GM12891 (cell line): Measurements from ENCODE around the gene PXT1.

Source experiments
- DNase-seq: peaks from one replicate; pipeline ENCODE4 v3.0.0; 2011; ENCODE audit warnings: low spot score; ENCODE audit not compliant: insufficient read length
- FAIRE-seq: peaks from 2 replicates; lab custom pipeline; 2011; peaks lifted over from hg19 to GRCh38; lab: Jason Lieb, UNC
- PAX5 ChIP-seq: IDR thresholded peaks from 2 replicates; pipeline ENCODE4 v1.6.1; 2011; ENCODE audit warnings: low read length, moderate library complexity, mild to moderate bottlenecking; ENCODE audit not compliant: insufficient read depth, severe bottlenecking
- POLR2A ChIP-seq: IDR thresholded peaks from 2 replicates; pipeline ENCODE4 v1.6.1; 2011; ENCODE audit warnings: low read depth, low read length, control low read depth
- POLR2AphosphoS5 ChIP-seq: IDR thresholded peaks from 2 replicates; pipeline ENCODE4 v1.6.1; 2011; ENCODE audit warnings: low read depth, low read length, control low read depth
- POU2F2 ChIP-seq: IDR thresholded peaks from 2 replicates; pipeline ENCODE4 v1.6.1; 2011; ENCODE audit warnings: low read depth, mild to moderate bottlenecking, control low read depth, low read length, moderate library complexity
- SPI1 ChIP-seq: IDR thresholded peaks from 2 replicates; pipeline ENCODE4 v1.6.1; 2011; ENCODE audit warnings: low read depth, low read length, control low read depth
- TAF1 ChIP-seq: IDR thresholded peaks from 2 replicates; pipeline ENCODE4 v1.6.1; 2011; ENCODE audit warnings: low read depth, low read length, control low read depth

Gene PXT1

GRCh38 chr6:36445621-36446020 is 3.0 kb upstream of the PXT1 start:
- FAIRE-seq: no peak
- no peak for TF ChIP-seq PAX5
- TF ChIP-seq POLR2AphosphoS5: no peak
- TF ChIP-seq TAF1: no peak
- no peak for TF ChIP-seq SPI1
- TF ChIP-seq POU2F2: no peak
- TF ChIP-seq POLR2A: no peak
- DNase-seq: no peak

GRCh38 chr6:36444470-36444869 is 1.8 kb upstream of the PXT1 start:
- no peak for TF ChIP-seq POLR2A
- TF ChIP-seq POU2F2: no peak
- no peak for TF ChIP-seq SPI1
- TF ChIP-seq PAX5: no peak
- no peak for TF ChIP-seq TAF1
- TF ChIP-seq POLR2AphosphoS5: no peak
- DNase-seq: no peak
- no peak for FAIRE-seq

- TF ChIP-seq POLR2A (no peak), TAF1 (no peak), PAX5 (no peak), SPI1 (0 out of 2 replicates have a peak, but pooled peaks have one; percentile 37), POU2F2 (no peak), POLR2AphosphoS5 (no peak)
- peak; percentile 15 for DNase-seq
- FAIRE-seq: peak; percentile 33
Measured at GRCh38 chr6:36443471-36444428, 1.1 kb upstream of the PXT1 start.

- no peak for TF ChIP-seq POLR2A
- DNase-seq: no peak
- FAIRE-seq: no peak
Measured at GRCh38 chr6:36442103-36442670, 467 bp downstream of the PXT1 start.

GRCh38 chr6:36441307-36441894 is 1.3 kb downstream of the PXT1 start:
- TF ChIP-seq PAX5 (no peak), SPI1 (peak; percentile 51; the same call in 1 of the 2 replicates), TAF1 (peak; percentile 43; the same call in 1 of the 2 replicates), POU2F2 (no peak), POLR2A (0 out of 2 replicates have a peak, but pooled peaks have one; percentile 34), POLR2AphosphoS5 (no peak)
- peak; percentile 55 for DNase-seq
- FAIRE-seq: peak; percentile 94

GRCh38 chr6:36436466-36436865 is 6.2 kb downstream of the PXT1 start:
- DNase-seq (no peak), FAIRE-seq (peak; percentile 69)
- no peak for TF ChIP-seq TAF1
- no peak for TF ChIP-seq PAX5
- TF ChIP-seq POLR2AphosphoS5: no peak
- TF ChIP-seq SPI1: no peak
- TF ChIP-seq POU2F2: no peak
- no peak for TF ChIP-seq POLR2A

GRCh38 chr6:36432151-36432671 is 10.4 kb downstream of the PXT1 start:
- TF ChIP-seq POLR2AphosphoS5 (no peak), POU2F2 (no peak), SPI1 (0 out of 2 replicates have a peak, but pooled peaks have one; percentile 20)
- no peak for FAIRE-seq
- DNase-seq: no peak

GRCh38 chr6:36431197-36431596 is 11.5 kb downstream of the PXT1 start:
- no peak for FAIRE-seq
- TF ChIP-seq TAF1 (no peak), POU2F2 (no peak), PAX5 (no peak), POLR2A (no peak), POLR2AphosphoS5 (no peak), SPI1 (no peak)
- no peak for DNase-seq

GRCh38 chr6:36430351-36430750 is 12.3 kb downstream of the PXT1 start:
- DNase-seq (no peak), FAIRE-seq (no peak)
- TF ChIP-seq PAX5 (no peak), POLR2AphosphoS5 (no peak)

GRCh38 chr6:36428911-36429310 is 13.7 kb downstream of the PXT1 start:
- no peak for FAIRE-seq
- TF ChIP-seq PAX5 (no peak), POU2F2 (no peak), TAF1 (no peak), POLR2AphosphoS5 (no peak), SPI1 (no peak), POLR2A (no peak)
- no peak for DNase-seq
